ENCODE results near the gene RSPH10B. TPM values are rescaled to one million over a fixed set of nuclear protein-coding genes. Genes with fewer than 3 reads are reported as not detected.

Gene RSPH10B
- total RNA-seq, 1 experiment from 2014 or later, result not detected

Other genes with a start within 250 kb of the RSPH10B start
- gene RNF216, start 189.0 kb downstream of the RSPH10B start, total RNA-seq (2021; ENCODE audit: unreplicated experiment), result 32.9 TPM
- not detected for gene OCM, start 89.9 kb downstream of the RSPH10B start, total RNA-seq (2021; ENCODE audit: unreplicated experiment)
- 115 TPM for gene CCZ1, start 72.0 kb downstream of the RSPH10B start, total RNA-seq (2021; ENCODE audit: unreplicated experiment)
- 27.6 TPM for gene PMS2, start 38.4 kb upstream of the RSPH10B start, total RNA-seq (2021; ENCODE audit: unreplicated experiment)
- 61.8 TPM for gene AIMP2, start 38.6 kb upstream of the RSPH10B start, total RNA-seq (2021; ENCODE audit: unreplicated experiment)
- gene ANKRD61, start 60.7 kb upstream of the RSPH10B start, total RNA-seq (2021; ENCODE audit: unreplicated experiment), result 0.17 TPM
- gene EIF2AK1, start 88.5 kb upstream of the RSPH10B start, total RNA-seq (2021; ENCODE audit: unreplicated experiment), result 141 TPM
- 12.2 TPM for gene USP42, start 134.3 kb upstream of the RSPH10B start, total RNA-seq (2021; ENCODE audit: unreplicated experiment)